Measurements from ENCODE around the gene PTPN9.
"Not testable (repeated sequence)": the region's sequence is repeated elsewhere in the genome, so short reads cannot be mapped to it uniquely, and the experiment has no call there.

PTPN9 gene

GRCh38 chr15:75582943-75583342 lies 3.8 kb upstream of the PTPN9 start:
- not testable (repeated sequence) for DNase-seq (ENCODE audit: low spot score)

- DNase-seq (ENCODE audit: low spot score): peak; percentile 16
Measured at GRCh38 chr15:75578173-75578947, 755 bp downstream of the PTPN9 start.

GRCh38 chr15:75577401-75578172 lies 1.5 kb downstream of the PTPN9 start:
- no peak for DNase-seq (ENCODE audit: low spot score)

GRCh38 chr15:75573648-75574384 lies 5.3 kb downstream of the PTPN9 start:
- DNase-seq (ENCODE audit: low spot score): no peak

GRCh38 chr15:75570126-75570845 lies 8.8 kb downstream of the PTPN9 start:
- DNase-seq (ENCODE audit: low spot score): no peak

GRCh38 chr15:75565062-75565970 lies 13.8 kb downstream of the PTPN9 start:
- no peak for DNase-seq (ENCODE audit: low spot score)

GRCh38 chr15:75561888-75562287 lies 17.2 kb downstream of the PTPN9 start:
- DNase-seq (ENCODE audit: low spot score): no peak

- DNase-seq (ENCODE audit: low spot score): not testable (repeated sequence)
Measured at GRCh38 chr15:75559360-75559759, 19.8 kb downstream of the PTPN9 start.

GRCh38 chr15:75558955-75559354 lies 20.2 kb downstream of the PTPN9 start:
- not testable (repeated sequence) for DNase-seq (ENCODE audit: low spot score)

GRCh38 chr15:75554717-75555116 lies 24.4 kb downstream of the PTPN9 start:
- no peak for DNase-seq (ENCODE audit: low spot score)

GRCh38 chr15:75553659-75554058 lies 25.5 kb downstream of the PTPN9 start:
- DNase-seq (ENCODE audit: low spot score): no peak

GRCh38 chr15:75551091-75551490 lies 28.0 kb downstream of the PTPN9 start:
- no peak for DNase-seq (ENCODE audit: low spot score)

GRCh38 chr15:75545064-75545463 lies 34.1 kb downstream of the PTPN9 start:
- peak; percentile 31 for DNase-seq (ENCODE audit: low spot score)

- peak; percentile 51 for DNase-seq (ENCODE audit: low spot score)
Measured at GRCh38 chr15:75544359-75544758, 34.8 kb downstream of the PTPN9 start.

- DNase-seq (ENCODE audit: low spot score): not testable (repeated sequence)
Measured at GRCh38 chr15:75542949-75543545, 36.1 kb downstream of the PTPN9 start.

GRCh38 chr15:75542386-75542797 lies 36.7 kb downstream of the PTPN9 start:
- DNase-seq (ENCODE audit: low spot score): peak; percentile 18

- no peak for DNase-seq (ENCODE audit: low spot score)
Measured at GRCh38 chr15:75538376-75538775, 40.7 kb downstream of the PTPN9 start.

- DNase-seq (ENCODE audit: low spot score): no peak
Measured at GRCh38 chr15:75533945-75534344, 45.2 kb downstream of the PTPN9 start.

GRCh38 chr15:75532413-75533250 lies 46.5 kb downstream of the PTPN9 start:
- peak; percentile 43 for DNase-seq (ENCODE audit: low spot score)

Data from hematopoietic multipotent progenitor cell treated with erythropoietin and hydrocortisone succinate and interleukin-3 and kit ligand, for 17 days (in vitro differentiated cells).